Breast epithelium (tissue), 4 donors: ENCODE results near the gene OR7A10. TPM values are rescaled to one million over a fixed set of nuclear protein-coding genes. Genes with fewer than 3 reads are reported as not detected.

ENCODE experiments used
- DNase-seq, 2 donors: peaks; one replicate each; pipeline ENCODE4 v3.0.0-alpha.2; 2019; ENCODE audit warnings: low spot score in 2 of 2
- H3K27ac ChIP-seq, 2 donors: fragments of 200-600 bp; sonication (generic) in 1 of 2; one replicate each; pipeline ENCODE4 v1.5.1; 2016 to 2019; ENCODE audit warnings: mild to moderate bottlenecking in 1 of 2
- H3K27me3 ChIP-seq, 2 donors: fragments of 200-600 bp; sonication (generic) in 1 of 2; one replicate each; pipeline versions ENCODE4 v1.5.1 to v1.6.0; 2017 to 2019; ENCODE audit warnings: control low read depth in 1 of 2, mild to moderate bottlenecking in 1 of 2
- H3K36me3 ChIP-seq: fragments of 200-600 bp; one replicate; pipeline ENCODE4 v1.5.1; 2019
- H3K4me1 ChIP-seq, 2 donors: fragments of 200-600 bp; sonication (generic); one replicate each; pipeline ENCODE4 v1.5.1; 2016 to 2019; ENCODE audit warnings: control low read depth in 1 of 2
- H3K4me3 ChIP-seq, 3 donors: fragments of 200-600 bp; sonication (generic); 1 replicate in 2 of 3; 2 replicates in 1 of 3; pipeline ENCODE4 v1.5.1; 2016 to 2019; ENCODE audit warnings: mild to moderate bottlenecking in 3 of 3, moderate library complexity in 2 of 3
- H3K9me3 ChIP-seq, 2 donors: fragments of 200-600 bp; sonication (generic) in 1 of 2; one replicate each; pipeline ENCODE4 v1.5.1; 2016 to 2019; ENCODE audit warnings: control low read depth in 1 of 2
- CTCF ChIP-seq, 3 donors: fragments of 450-650 bp; IDR thresholded peaks; one replicate each; pipeline ENCODE4 v1.5.1; 2016 to 2017; ENCODE audit warnings: antibody characterized with exemption in 3 of 3, mild to moderate bottlenecking in 3 of 3, moderate library complexity in 3 of 3
- POLR2A ChIP-seq: fragments of 450-650 bp; IDR thresholded peaks from one replicate; pipeline ENCODE4 v1.6.1; 2016; ENCODE audit warnings: antibody characterized with exemption, mild to moderate bottlenecking, moderate library complexity
- POLR2AphosphoS5 ChIP-seq, 3 donors: sonication (generic); formaldehyde crosslinking; IDR thresholded peaks; one replicate each; pipeline ENCODE4 v1.6.1; 2017; ENCODE audit warnings: antibody characterized with exemption in 3 of 3
- intact Hi-C: fragments of 100-400 bp; cut with DNase I; formaldehyde crosslinking; loops from one replicate; pipeline ENCODE4 v1.15.1; 2023; ENCODE audit warnings: low total_unique reads
- total RNA-seq, 3 donors: library from RNA; depleted of rRNA; stranded (reverse); fragments of >200 nt; gene quantifications; one replicate each; pipeline ENCODE4 v1.1.0, GENCODE V29; 2016

The OR7A10 gene
- total RNA-seq, 3 donors from 2014 or later, result not detected

- H3K4me3 ChIP-seq, result peak within 1 kb of the TSS in 2 of 3 donors; percentile 35 to 43
- no peaks in the 10 kb centered on the region for H3K36me3 ChIP-seq
- peak in 1 of 3 donors; percentile 71 for TF ChIP-seq POLR2AphosphoS5 (IDR thresholded peaks at IDR 0.05)
- TF ChIP-seq CTCF (IDR thresholded peaks at IDR 0.05), result peak in 1 of 3 donors; percentile 17
- no peak for TF ChIP-seq POLR2A
- no peaks in the 10 kb centered on the region for H3K4me1 ChIP-seq
- DNase-seq, result peak in 1 of 2 donors; percentile 78
- no peaks in the 10 kb centered on the region for H3K27me3 ChIP-seq
- intact Hi-C loops, result loop anchor here (5.0 kb wide), 1 partner anchor 1453 kb away; no protein-coding TSS in a partner anchor
- no peaks in the 10 kb centered on the region for H3K9me3 ChIP-seq
- peak within 1 kb of the TSS; percentile 90 to 94 for H3K27ac ChIP-seq
Observed at GRCh38 chr19:14835011-14835410, 13.7 kb downstream of the OR7A10 start, which contains the start of the genes OR7A5 and OR7C1. Gene OR7A5, minus strand, starts transcription at chr19:14835185. Its CDS starts 6,944 bp downstream, at chr19:14828241. Gene OR7C1, minus strand, starts transcription at chr19:14835185. Its CDS starts 35,049 bp downstream, at chr19:14800136.

- no peaks in the 10 kb centered on the region for H3K4me1 ChIP-seq
- H3K36me3 ChIP-seq, result no peaks in the 10 kb centered on the region
- H3K4me3 ChIP-seq, result no peak overlapping the region
- no peak for DNase-seq
- TF ChIP-seq POLR2AphosphoS5 (IDR thresholded peaks at IDR 0.05), result no peak
- no peak for TF ChIP-seq POLR2A
- TF ChIP-seq CTCF (IDR thresholded peaks at IDR 0.05), result no peak
- H3K27ac ChIP-seq, result no peak overlapping the region
- intact Hi-C loops, result no loop called here
- no peaks in the 10 kb centered on the region for H3K27me3 ChIP-seq
- no peaks in the 10 kb centered on the region for H3K9me3 ChIP-seq
Observed at GRCh38 chr19:14830702-14831101, 18.0 kb downstream of the OR7A10 start.

GRCh38 chr19:14826006-14826405, 22.7 kb downstream of the OR7A10 start:
- Histone ChIP-seq H3K9me3 (no peaks in the 10 kb centered on the region), H3K27ac (no peak overlapping the region), H3K36me3 (no peaks in the 10 kb centered on the region), H3K4me3 (no peak overlapping the region), H3K27me3 (no peaks in the 10 kb centered on the region), H3K4me1 (no peaks in the 10 kb centered on the region)
- TF ChIP-seq CTCF (IDR thresholded peaks at IDR 0.05) (no peak), POLR2AphosphoS5 (IDR thresholded peaks at IDR 0.05) (no peak), POLR2A (no peak)
- intact Hi-C loops, result no loop called here
- no peak for DNase-seq

GRCh38 chr19:14821937-14822336, 26.8 kb downstream of the OR7A10 start:
- no peaks in the 10 kb centered on the region for H3K36me3 ChIP-seq
- TF ChIP-seq POLR2AphosphoS5 (IDR thresholded peaks at IDR 0.05), result no peak
- no peak for TF ChIP-seq POLR2A
- no peak for TF ChIP-seq CTCF (IDR thresholded peaks at IDR 0.05)
- H3K4me3 ChIP-seq, result no peak overlapping the region
- no peaks in the 10 kb centered on the region for H3K9me3 ChIP-seq
- H3K27me3 ChIP-seq, result no peaks in the 10 kb centered on the region
- H3K27ac ChIP-seq, result no peak overlapping the region
- intact Hi-C loops, result no loop called here
- H3K4me1 ChIP-seq, result no peaks in the 10 kb centered on the region
- DNase-seq, result no peak

GRCh38 chr19:14818588-14818987, 30.1 kb downstream of the OR7A10 start:
- no peak for DNase-seq
- Histone ChIP-seq H3K9me3 (no peaks in the 10 kb centered on the region), H3K4me1 (no peaks in the 10 kb centered on the region), H3K36me3 (no peaks in the 10 kb centered on the region), H3K4me3 (no peak overlapping the region), H3K27ac (no peak overlapping the region), H3K27me3 (no peaks in the 10 kb centered on the region)
- TF ChIP-seq POLR2A (no peak), CTCF (IDR thresholded peaks at IDR 0.05) (no peak), POLR2AphosphoS5 (IDR thresholded peaks at IDR 0.05) (no peak)
- intact Hi-C loops, result no loop called here
